Measurements from ENCODE around the gene FABP3. TPM values are rescaled to one million over a fixed set of nuclear protein-coding genes. Genes with fewer than 3 reads are reported as not detected.

The FABP3 gene
- total and polyA plus RNA-seq, 2 of the 8 experiments (the other 6 are each of a cell fraction or from before 2014, with no cell fraction given): 34.8 to 43.9 TPM

GRCh38 chr1:31421371-31422040 is 48.6 kb upstream of the FABP3 start:
- WGBS, 2 experiments (ENCODE audit: extremely low coverage in 1 of 2, insufficient coverage in 1 of 2, insufficient read length in 1 of 2, insufficient replicate concordance in 2 of 2, low coverage in 1 of 2, low lambda C conversion rate in 2 of 2, missing lambda C conversion rate in 1 of 2): 58% methylated on average over 9 of the region's 9 CpGs; no CpG with 5 or more reads in 1 of the 2 experiments
- Histone ChIP-seq H3K14ac (ENCODE audit: insufficient read length) (no peak overlapping the region), H3K4me2 (ENCODE audit: insufficient read depth in 1 of 2, low read depth in 2 of 2, low read length in 2 of 2) (no peak overlapping the region), H2BK120ac (replicated peaks; ENCODE audit: low read depth, low read length) (no peak overlapping the region), H4K91ac (replicated peaks; ENCODE audit: insufficient read length, low read length) (no peak overlapping the region), H2BK5ac (ENCODE audit: low read depth, low read length) (no peak overlapping the region), H3K4me1 (replicated peaks in 1 of 4; ENCODE audit: control insufficient read depth in 3 of 4, insufficient read depth in 4 of 4, low read length in 3 of 4) (peaks cover 0 to 5% (median 2%) of the 10 kb centered on the region in 4 experiments; a peak in 1 of 7 replicates), H4K5ac (ENCODE audit: insufficient read length, low read depth, low read length) (no peak overlapping the region), H3K18ac (ENCODE audit: extremely low read depth, low read length) (no peak overlapping the region), H3K9me3 (ENCODE audit: insufficient read depth in 2 of 2, low read depth in 1 of 2, low read length in 1 of 2) (no peaks in the 10 kb centered on the region), H2BK12ac (ENCODE audit: low read depth, low read length) (no peak overlapping the region), H3K79me2 (ENCODE audit: control insufficient read depth in 1 of 2, insufficient read depth in 2 of 2, low read length in 2 of 2) (no peaks in the 10 kb centered on the region), H2AK5ac (ENCODE audit: low read depth, low read length) (no peak overlapping the region), H3K23me2 (ENCODE audit: low read depth, low read length) (no peaks in the 10 kb centered on the region; the same call in 1 of the 2 replicates), H3K9ac (replicated peaks in 1 of 4; ENCODE audit: extremely low read depth in 1 of 4, low read depth in 3 of 4, low read length in 3 of 4) (peak overlapping the region in 1 of 4 experiments; percentile 11; a peak in 1 of 7 replicates), H2BK20ac (ENCODE audit: low read length) (no peak overlapping the region), H3K27me3 (replicated peaks in 1 of 4; ENCODE audit: control insufficient read depth in 3 of 4, extremely low read depth in 1 of 4, insufficient read depth in 3 of 4, low read length in 3 of 4) (no peaks in the 10 kb centered on the region), H2AFZ (ENCODE audit: low read length) (no peak overlapping the region), H4K20me1 (replicated peaks in 1 of 2; ENCODE audit: control insufficient read depth in 1 of 2, insufficient read depth in 2 of 2, low read length in 2 of 2) (peaks cover 5 to 6% of the 10 kb centered on the region in 2 experiments), H3K27ac (ENCODE audit: low read depth, low read length) (no peak overlapping the region), H4K8ac (ENCODE audit: extremely low read depth, insufficient read depth, low read length) (no peak overlapping the region), H3K23ac (ENCODE audit: insufficient read length) (no peak overlapping the region), H3K4me3 (ENCODE audit: extremely low read depth in 1 of 4, insufficient read depth in 2 of 4, low read depth in 3 of 4, low read length in 4 of 4) (no peak overlapping the region), H3K4ac (replicated peaks; ENCODE audit: insufficient read length, low read depth, low read length) (no peak overlapping the region), H3K36me3 (ENCODE audit: control insufficient read depth in 2 of 4, insufficient read depth in 4 of 4, low read length in 3 of 4) (0 out of 8 replicates have a peak, but pooled peaks cover 0 to 3% (median 0%) of the 10 kb centered on the region in 4 experiments), H2BK15ac (ENCODE audit: low read length) (no peak overlapping the region), H3K79me1 (ENCODE audit: low read depth, low read length) (no peaks in the 10 kb centered on the region), H3K56ac (replicated peaks; ENCODE audit: insufficient read length, low read depth, low read length) (no peak overlapping the region)
- FAIRE-seq (peak; percentile 80), DNase-seq (ENCODE audit: low read depth in 1 of 2, low spot score in 2 of 2) (peak in 1 of 2 experiments; percentile 73)
- ChIA-PET CTCF (ENCODE audit: partially characterized antibody) (interaction anchor here (0.6 to 19.2 kb wide), 53 partner anchors 9 to 1941 kb away, joined by 3 to 415 read pairs (median 5); partner anchors contain the start of genes FABP3, SERINC2, SNRNP40 and ZCCHC17), POLR2A (ENCODE audit: partially characterized antibody) (interaction anchor here (0.9 to 1.6 kb wide), 9 partner anchors 12 to 127 kb away, joined by 3 to 5 read pairs (median 4); partner anchors contain the start of genes SNRNP40 and ZCCHC17)
- no peak for TF ChIP-seq POLR2AphosphoS5 (IDR thresholded peaks at IDR 0.05; ENCODE audit: low read depth, low read length)
- TF ChIP-seq KDM4A (IDR thresholded peaks at IDR 0.05; ENCODE audit: low read depth, low read length, severe bottlenecking): no peak
- TF ChIP-seq, protein P1, sequence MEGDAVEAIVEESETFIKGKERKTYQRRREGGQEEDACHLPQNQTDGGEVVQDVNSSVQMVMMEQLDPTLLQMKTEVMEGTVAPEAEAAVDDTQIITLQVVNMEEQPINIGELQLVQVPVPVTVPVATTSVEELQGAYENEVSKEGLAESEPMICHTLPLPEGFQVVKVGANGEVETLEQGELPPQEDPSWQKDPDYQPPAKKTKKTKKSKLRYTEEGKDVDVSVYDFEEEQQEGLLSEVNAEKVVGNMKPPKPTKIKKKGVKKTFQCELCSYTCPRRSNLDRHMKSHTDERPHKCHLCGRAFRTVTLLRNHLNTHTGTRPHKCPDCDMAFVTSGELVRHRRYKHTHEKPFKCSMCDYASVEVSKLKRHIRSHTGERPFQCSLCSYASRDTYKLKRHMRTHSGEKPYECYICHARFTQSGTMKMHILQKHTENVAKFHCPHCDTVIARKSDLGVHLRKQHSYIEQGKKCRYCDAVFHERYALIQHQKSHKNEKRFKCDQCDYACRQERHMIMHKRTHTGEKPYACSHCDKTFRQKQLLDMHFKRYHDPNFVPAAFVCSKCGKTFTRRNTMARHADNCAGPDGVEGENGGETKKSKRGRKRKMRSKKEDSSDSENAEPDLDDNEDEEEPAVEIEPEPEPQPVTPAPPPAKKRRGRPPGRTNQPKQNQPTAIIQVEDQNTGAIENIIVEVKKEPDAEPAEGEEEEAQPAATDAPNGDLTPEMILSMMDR (IDR thresholded peaks at IDR 0.05; ENCODE audit: control extremely low read depth in 1 of 3, insufficient read depth in 1 of 3, low read depth in 1 of 3, low read length in 3 of 3): peak; percentile 77 to 82 (median 78)
- 0 out of 4 replicates have a peak, but pooled peaks of 1 of the 2 experiments have one; percentile 28 for TF ChIP-seq SIN3A (conservative IDR thresholded peaks at IDR 0.05 in 1 of 2, IDR thresholded peaks at IDR 0.05 in 1 of 2; ENCODE audit: low read depth in 1 of 2, low read length in 2 of 2)
- TF ChIP-seq RNF2 (IDR thresholded peaks at IDR 0.05; ENCODE audit: borderline replicate concordance, low read depth, low read length, missing control alignments, poor library complexity, severe bottlenecking): no peak
- TF ChIP-seq TEAD4 (IDR thresholded peaks at IDR 0.05; ENCODE audit: low read depth, low read length): peak; percentile 43; the same call in 1 of the 2 replicates
- TF ChIP-seq MAFK (IDR thresholded peaks at IDR 0.05; ENCODE audit: low read depth, low read length): no peak
- no peak for TF ChIP-seq RBBP5 (IDR thresholded peaks at IDR 0.05; ENCODE audit: borderline replicate concordance, low read depth, low read length)

All from H1 (cell line).